Measurements from ENCODE around the gene ORC3. TPM values are rescaled to one million over a fixed set of nuclear protein-coding genes. Genes with fewer than 3 reads are reported as not detected.
"Not testable (repeated sequence)": the region's sequence is repeated elsewhere in the genome, so short reads cannot be mapped to it uniquely, and the experiment has no call there.

ORC3 gene
- total RNA-seq, 1 experiment from 2014 or later, result 54.5 TPM

DNA sequence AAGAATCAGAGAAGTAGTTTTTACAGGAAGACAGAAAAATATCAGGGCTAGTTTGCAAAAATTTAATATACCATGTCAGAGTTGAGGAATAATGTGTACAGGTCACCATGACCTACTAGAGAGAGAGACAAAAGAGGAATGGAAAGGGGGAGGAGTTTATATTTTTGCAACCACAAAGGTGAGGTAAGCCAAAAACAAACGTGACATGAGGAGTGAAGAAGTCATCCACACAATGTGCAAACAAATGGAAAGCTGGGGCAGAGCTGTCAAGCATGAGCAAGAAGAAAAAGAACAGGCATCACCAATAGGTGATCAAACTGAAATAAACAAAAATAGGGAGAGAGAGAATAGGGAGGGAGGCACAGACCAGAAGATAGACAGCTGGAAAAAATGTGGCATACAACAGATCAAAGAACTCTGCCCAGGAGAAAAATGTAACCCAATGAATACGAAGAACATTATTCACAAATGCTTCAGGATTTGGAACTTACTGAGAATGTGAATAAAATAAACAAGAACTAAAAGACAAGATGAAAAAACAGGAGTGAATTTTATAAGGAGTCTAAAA lies 15.6 kb upstream of the ORC3 start:
- DNase-seq, result no peak
- no peak overlapping the region for H3K4me3 ChIP-seq (ENCODE audit: insufficient read depth, low read depth, low read length)

DNA sequence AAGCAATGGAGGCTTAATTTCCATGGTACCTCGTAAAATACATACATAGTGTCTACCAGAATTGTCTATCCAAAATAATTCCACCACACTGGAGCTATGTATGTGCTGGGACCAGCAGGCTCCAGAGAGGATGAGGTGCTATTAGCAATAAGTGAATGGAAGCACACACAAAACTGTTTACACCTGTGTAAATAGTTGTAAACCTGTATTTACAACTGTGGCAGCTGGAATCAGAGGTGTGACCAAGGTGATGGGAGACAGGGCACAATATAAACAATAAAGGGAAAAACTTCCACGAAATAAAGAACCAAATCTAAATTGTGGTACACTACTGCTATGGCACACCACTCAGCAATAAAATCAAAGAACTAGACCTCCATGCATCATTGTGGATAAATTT lies 14.5 kb upstream of the ORC3 start:
- Histone ChIP-seq H3K27me3 (ENCODE audit: control insufficient read depth, insufficient read depth, low read length) (no peaks in the 10 kb centered on the region), H3K36me3 (replicated peaks; ENCODE audit: control insufficient read depth, insufficient read depth, low read length) (no peaks in the 10 kb centered on the region), H3K4me3 (ENCODE audit: insufficient read depth, low read depth, low read length) (no peak overlapping the region)
- DNase-seq, result no peak

More for the DNA sequence above, 15.6 kb upstream of the ORC3 start:
- Histone ChIP-seq H3K27me3 (ENCODE audit: control insufficient read depth, insufficient read depth, low read length) (no peaks in the 10 kb centered on the region), H3K36me3 (replicated peaks; ENCODE audit: control insufficient read depth, insufficient read depth, low read length) (no peaks in the 10 kb centered on the region)

DNA sequence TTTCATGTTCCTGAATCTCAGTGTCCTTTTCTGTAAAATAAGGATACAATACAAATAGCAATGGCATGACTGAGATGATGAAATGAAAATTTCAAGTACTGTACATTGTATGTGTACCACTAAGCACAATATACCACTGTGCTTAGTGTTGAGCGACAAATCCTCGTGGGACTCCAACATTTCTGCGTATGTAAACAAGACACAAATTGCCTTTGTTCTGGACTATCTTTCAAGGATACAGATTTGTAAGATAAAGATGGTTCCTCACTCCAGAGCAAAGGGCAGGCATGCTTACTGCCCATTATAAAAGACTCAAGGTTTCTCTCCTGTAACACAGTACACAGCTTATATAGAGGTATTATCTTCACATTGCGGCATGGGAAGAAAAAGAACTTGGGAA lies 6.1 kb upstream of the ORC3 start:
- Histone ChIP-seq H3K36me3 (replicated peaks; ENCODE audit: control insufficient read depth, insufficient read depth, low read length) (peaks cover 1% of the 10 kb centered on the region; the same call in 1 of the 2 replicates), H3K4me3 (ENCODE audit: insufficient read depth, low read depth, low read length) (no peak overlapping the region), H3K27me3 (ENCODE audit: control insufficient read depth, insufficient read depth, low read length) (no peaks in the 10 kb centered on the region)
- DNase-seq, result no peak

GRCh38 chr6:87586371-87587077 lies 3.4 kb upstream of the ORC3 start:
- Histone ChIP-seq H3K36me3 (replicated peaks; ENCODE audit: control insufficient read depth, insufficient read depth, low read length) (peaks cover 1% of the 10 kb centered on the region; the same call in 1 of the 2 replicates), H3K4me3 (ENCODE audit: insufficient read depth, low read depth, low read length) (no peak overlapping the region), H3K27me3 (ENCODE audit: control insufficient read depth, insufficient read depth, low read length) (no peaks in the 10 kb centered on the region)
- no peak for DNase-seq

DNA sequence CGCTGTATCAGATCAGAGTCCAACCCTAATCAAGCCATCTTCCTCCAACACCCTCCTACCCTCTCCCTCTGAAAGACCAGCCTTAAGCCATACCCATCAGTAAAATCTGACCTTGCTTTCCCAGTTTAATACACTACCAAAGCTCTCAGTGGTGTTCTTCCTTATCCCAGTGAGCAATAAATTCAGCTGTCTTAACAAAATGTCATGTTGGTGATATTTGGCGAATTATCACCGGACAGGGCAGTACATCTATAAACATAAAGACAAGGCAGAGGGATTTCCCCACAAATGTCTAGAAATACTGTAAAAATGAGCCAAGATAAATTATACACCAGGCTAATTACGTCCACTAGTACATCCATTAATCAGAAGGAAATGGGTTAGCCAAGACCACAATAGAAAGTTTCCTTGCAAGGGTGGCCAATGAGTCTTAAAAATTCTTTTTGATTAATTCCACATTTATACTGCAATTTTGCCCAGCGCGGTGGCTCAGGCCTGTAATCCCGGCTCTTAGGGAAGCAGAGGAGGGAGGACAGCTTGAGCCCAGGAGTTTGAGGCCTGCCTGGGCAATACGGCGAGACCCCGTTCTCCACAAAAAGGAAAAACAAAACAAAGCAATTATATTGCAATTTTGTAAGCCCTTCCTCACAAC lies 1.1 kb upstream of the ORC3 start:
- DNase-seq, result no peak
- no peaks in the 10 kb centered on the region for H3K27me3 ChIP-seq (ENCODE audit: control insufficient read depth, insufficient read depth, low read length)
- no peaks in the 10 kb centered on the region; the same call in 1 of the 2 replicates for H3K36me3 ChIP-seq (replicated peaks; ENCODE audit: control insufficient read depth, insufficient read depth, low read length)
- H3K4me3 ChIP-seq (ENCODE audit: insufficient read depth, low read depth, low read length), result peak overlapping the region; percentile 71

DNA sequence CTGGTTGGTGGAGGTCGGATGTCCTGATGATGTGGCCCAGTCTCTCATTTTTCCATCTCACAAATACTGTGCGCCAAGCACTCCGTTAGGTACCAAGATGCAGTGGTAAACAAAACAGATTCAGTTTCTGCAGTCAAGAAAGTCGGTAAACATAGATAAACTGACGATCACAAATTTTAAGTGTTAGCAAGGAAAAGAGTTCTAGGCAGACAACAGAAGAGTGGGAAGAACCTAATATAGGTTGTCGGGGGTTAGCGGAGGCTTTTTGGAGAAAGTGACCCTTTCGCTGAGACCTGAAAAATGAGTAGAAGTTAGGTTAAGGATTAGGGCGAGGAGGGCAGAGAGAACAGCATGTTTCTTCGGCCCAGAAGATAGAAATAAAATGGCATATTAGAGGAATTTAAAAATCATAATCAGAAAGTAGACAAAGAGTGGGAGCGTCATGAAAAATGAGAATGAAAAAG lies 514 bp downstream of the ORC3 start:
- H3K27me3 ChIP-seq (ENCODE audit: control insufficient read depth, insufficient read depth, low read length), result no peaks in the 10 kb centered on the region
- peaks cover 4% of the 10 kb centered on the region for H3K36me3 ChIP-seq (replicated peaks; ENCODE audit: control insufficient read depth, insufficient read depth, low read length)
- peak overlapping the region; percentile 71 for H3K4me3 ChIP-seq (ENCODE audit: insufficient read depth, low read depth, low read length)
- no peak for DNase-seq

- no peaks in the 10 kb centered on the region for H3K27me3 ChIP-seq (ENCODE audit: control insufficient read depth, insufficient read depth, low read length)
- H3K36me3 ChIP-seq (replicated peaks; ENCODE audit: control insufficient read depth, insufficient read depth, low read length), result peaks cover 4% of the 10 kb centered on the region
- peak overlapping the region; percentile 71 for H3K4me3 ChIP-seq (ENCODE audit: insufficient read depth, low read depth, low read length)
- no peak for DNase-seq
These were observed 1.1 kb downstream of the ORC3 start for GRCh38 chr6:87590990-87591389.

- Histone ChIP-seq H3K36me3 (replicated peaks; ENCODE audit: control insufficient read depth, insufficient read depth, low read length) (no peaks in the 10 kb centered on the region; the same call in none of the 2 replicates), H3K4me3 (ENCODE audit: insufficient read depth, low read depth, low read length) (no peak overlapping the region), H3K27me3 (ENCODE audit: control insufficient read depth, insufficient read depth, low read length) (no peaks in the 10 kb centered on the region)
- DNase-seq, result no peak
These were observed 10.6 kb downstream of the ORC3 start for GRCh38 chr6:87600576-87600975.

DNA sequence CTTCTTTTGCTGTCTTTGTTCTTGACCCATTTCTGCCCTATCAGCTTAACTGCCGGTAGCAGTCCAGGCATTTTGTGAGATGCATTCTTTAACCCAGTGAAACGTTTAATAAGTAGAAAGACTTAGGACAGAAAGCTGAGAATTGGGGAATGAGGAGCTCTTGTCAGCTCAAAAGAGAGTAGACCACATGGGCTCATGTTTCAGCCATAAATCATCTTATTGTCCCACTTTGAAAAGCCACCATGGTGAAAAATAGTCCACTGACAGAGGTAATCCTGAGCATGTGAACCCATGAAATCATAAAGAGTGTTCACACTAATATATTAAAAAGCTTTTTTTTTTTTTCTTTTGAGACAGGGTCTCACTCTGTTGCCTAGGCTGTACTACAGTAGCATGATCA lies 16.3 kb downstream of the ORC3 start:
- no peak overlapping the region for H3K4me3 ChIP-seq (ENCODE audit: insufficient read depth, low read depth, low read length)
- peaks cover 8% of the 10 kb centered on the region for H3K36me3 ChIP-seq (replicated peaks; ENCODE audit: control insufficient read depth, insufficient read depth, low read length)
- no peaks in the 10 kb centered on the region for H3K27me3 ChIP-seq (ENCODE audit: control insufficient read depth, insufficient read depth, low read length)
- no peak for DNase-seq

DNA sequence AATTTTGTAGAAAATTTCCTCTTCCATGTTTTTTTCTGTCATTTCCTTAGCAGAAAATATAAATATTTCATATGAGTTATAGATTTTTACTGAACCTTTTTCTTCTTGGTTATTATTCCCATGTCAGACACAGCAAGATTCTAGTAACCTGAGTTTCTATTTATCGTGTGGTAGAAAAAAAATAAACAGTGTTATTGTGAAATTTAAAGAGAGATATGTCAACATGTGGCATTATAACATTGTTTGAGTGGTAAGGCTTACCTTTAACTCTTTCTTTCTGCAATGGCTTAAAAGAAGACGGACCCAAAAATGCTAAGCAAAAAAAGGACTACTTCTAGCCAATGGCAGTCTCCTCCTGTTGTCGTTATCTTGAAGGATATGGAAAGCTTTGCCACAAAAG lies 18.9 kb downstream of the ORC3 start:
- Histone ChIP-seq H3K36me3 (replicated peaks; ENCODE audit: control insufficient read depth, insufficient read depth, low read length) (peaks cover 15% of the 10 kb centered on the region), H3K4me3 (ENCODE audit: insufficient read depth, low read depth, low read length) (no peak overlapping the region), H3K27me3 (ENCODE audit: control insufficient read depth, insufficient read depth, low read length) (no peaks in the 10 kb centered on the region)
- no peak for DNase-seq

DNA sequence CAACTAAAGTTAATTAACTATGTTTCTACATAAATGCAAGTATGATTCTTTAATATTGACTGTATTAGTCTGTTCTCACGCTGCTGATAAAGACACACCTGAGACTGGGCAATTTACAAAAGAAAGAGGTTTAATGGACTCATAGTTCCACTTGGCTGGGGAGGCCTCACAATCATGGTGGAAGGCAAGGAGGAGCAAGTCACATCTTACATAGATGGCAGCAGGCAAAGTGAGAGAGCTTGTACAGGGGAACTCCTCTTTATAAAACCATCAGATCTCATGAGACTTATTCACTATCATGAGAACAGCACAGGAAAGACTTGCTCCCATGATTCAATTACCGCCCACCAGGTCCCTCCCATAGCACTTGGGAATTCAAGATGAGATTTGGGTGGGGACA lies 23.1 kb downstream of the ORC3 start:
- H3K4me3 ChIP-seq (ENCODE audit: insufficient read depth, low read depth, low read length); DNase-seq; H3K27me3 ChIP-seq (ENCODE audit: control insufficient read depth, insufficient read depth, low read length): not testable (repeated sequence)
- H3K36me3 ChIP-seq (replicated peaks; ENCODE audit: control insufficient read depth, insufficient read depth, low read length), result peaks cover 15% of the 10 kb centered on the region

DNA sequence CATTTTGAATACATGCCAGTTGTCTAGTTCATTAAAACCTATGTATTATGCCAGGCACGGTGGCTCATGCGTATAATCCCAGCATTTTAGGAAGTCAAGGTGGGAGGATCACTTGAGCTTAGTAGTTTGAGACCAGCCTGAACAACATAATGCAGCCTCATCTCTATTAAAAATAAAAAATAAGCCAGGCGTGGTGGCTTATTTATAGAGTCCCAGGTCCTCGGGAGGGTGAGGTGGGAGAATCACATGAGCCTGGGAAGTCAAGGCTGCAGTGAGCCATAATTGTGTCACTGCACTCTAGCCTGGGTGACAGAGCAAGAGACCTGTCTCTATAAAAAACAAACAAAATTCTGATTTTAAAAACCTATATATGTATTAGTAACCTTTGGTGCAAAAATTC lies 27.5 kb downstream of the ORC3 start:
- Histone ChIP-seq H3K4me3 (ENCODE audit: insufficient read depth, low read depth, low read length) (no peak overlapping the region), H3K27me3 (ENCODE audit: control insufficient read depth, insufficient read depth, low read length) (no peaks in the 10 kb centered on the region), H3K36me3 (replicated peaks; ENCODE audit: control insufficient read depth, insufficient read depth, low read length) (peaks cover 10% of the 10 kb centered on the region)
- no peak for DNase-seq

DNA sequence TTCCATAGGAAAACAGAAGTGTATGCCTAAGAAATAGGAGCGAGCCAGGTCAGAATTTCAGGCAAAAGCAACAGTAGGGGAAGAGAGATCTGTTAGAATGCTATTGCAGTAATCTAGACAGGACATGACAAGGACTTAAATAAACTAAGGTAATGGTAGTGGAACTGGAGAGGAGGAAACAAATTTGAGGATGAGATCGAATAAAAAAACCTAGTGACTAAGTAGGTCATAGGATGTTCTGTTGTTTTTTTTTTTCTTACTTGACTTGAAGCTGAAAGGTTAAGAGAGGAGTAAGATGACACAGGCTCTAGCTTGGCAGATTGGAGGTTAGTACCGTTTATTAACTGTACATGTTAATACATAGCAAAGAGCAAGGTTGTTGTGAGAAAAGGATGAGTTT lies 28.6 kb downstream of the ORC3 start:
- H3K36me3 ChIP-seq (replicated peaks; ENCODE audit: control insufficient read depth, insufficient read depth, low read length), result peaks cover 7% of the 10 kb centered on the region
- no peaks in the 10 kb centered on the region for H3K27me3 ChIP-seq (ENCODE audit: control insufficient read depth, insufficient read depth, low read length)
- no peak for DNase-seq
- H3K4me3 ChIP-seq (ENCODE audit: insufficient read depth, low read depth, low read length), result no peak overlapping the region

DNA sequence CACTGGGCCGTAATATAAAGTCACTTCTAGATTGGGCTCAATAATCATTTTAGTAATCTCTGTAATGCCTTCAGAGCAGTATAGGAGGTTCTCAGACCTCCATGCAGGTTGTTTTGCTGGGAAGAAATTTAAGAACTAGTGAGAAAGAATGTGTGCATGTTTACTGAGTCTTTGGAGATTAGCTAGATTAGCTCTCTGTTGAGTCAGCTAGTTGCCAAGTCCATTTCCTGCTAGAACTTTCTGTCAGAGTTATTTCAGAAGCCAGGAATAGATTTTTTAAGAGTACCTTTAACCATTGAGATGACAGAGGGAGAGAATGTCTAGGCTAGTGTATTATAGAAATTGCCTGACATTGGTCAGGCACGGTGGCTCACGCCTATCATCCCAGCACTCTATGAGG lies 33.3 kb downstream of the ORC3 start:
- Histone ChIP-seq H3K27me3 (ENCODE audit: control insufficient read depth, insufficient read depth, low read length) (no peaks in the 10 kb centered on the region), H3K36me3 (replicated peaks; ENCODE audit: control insufficient read depth, insufficient read depth, low read length) (peaks cover 3% of the 10 kb centered on the region), H3K4me3 (ENCODE audit: insufficient read depth, low read depth, low read length) (no peak overlapping the region)
- DNase-seq, result no peak

GRCh38 chr6:87628424-87628823 lies 38.5 kb downstream of the ORC3 start:
- Histone ChIP-seq H3K27me3 (ENCODE audit: control insufficient read depth, insufficient read depth, low read length) (no peaks in the 10 kb centered on the region), H3K36me3 (replicated peaks; ENCODE audit: control insufficient read depth, insufficient read depth, low read length) (no peaks in the 10 kb centered on the region; the same call in none of the 2 replicates), H3K4me3 (ENCODE audit: insufficient read depth, low read depth, low read length) (no peak overlapping the region)
- DNase-seq, result no peak
